K562 (cell line): ENCODE measurements around the gene SUSD3. TPM values are rescaled to one million over a fixed set of nuclear protein-coding genes. Genes with fewer than 3 reads are reported as not detected.
A peak's percentile ranks its signal among the peaks of the same experiment; 100 is the strongest.

ENCODE experiments used
- BMI1 ChIP-seq: fragments of 150-350 bp; IDR thresholded peaks from 2 replicates; pipeline ENCODE4 v1.6.1; 2014; ENCODE audit warnings: low read length
- CSDE1 ChIP-seq, 2 experiments: fragments of 450-650 bp; IDR thresholded peaks; 2 replicates each; pipeline ENCODE4 v1.6.1; 2016; ENCODE audit warnings: mild to moderate bottlenecking in 1 of 2
- DIDO1 ChIP-seq: fragments of 450-650 bp; IDR thresholded peaks from 2 replicates; pipeline ENCODE4 v1.6.1; 2016; ENCODE audit warnings: low read depth, missing biosample characterization, missing genetic modification characterization
- EP300 ChIP-seq: IDR thresholded peaks from 2 replicates; pipeline ENCODE4 v1.6.1; 2012; ENCODE audit warnings: low read length, improper control_type of control experiment
- EZH2 ChIP-seq: IDR thresholded peaks from 2 replicates; pipeline ENCODE4 v1.6.1; 2012; ENCODE audit warnings: low read depth, mild to moderate bottlenecking, inconsistent platforms, low read length, borderline replicate concordance
- FOXA1 ChIP-seq: fragments of 450-650 bp; IDR thresholded peaks from 2 replicates; pipeline ENCODE4 v1.6.1; 2016; ENCODE audit warnings: mild to moderate bottlenecking, borderline replicate concordance
- HIVEP1 ChIP-seq: fragments of 250-450 bp; sonication (Bioruptor Pico); IDR thresholded peaks from 2 replicates; pipeline ENCODE4 v1.4.0; 2020; ENCODE audit warnings: mild to moderate bottlenecking
- HSF4 ChIP-seq: fragments of 250-450 bp; sonication (Bioruptor Pico); IDR thresholded peaks from 2 replicates; pipeline ENCODE4 v2.1.2; 2022; ENCODE audit warnings: mild to moderate bottlenecking, moderate library complexity, borderline replicate concordance
- JUND ChIP-seq, 2 experiments: IDR thresholded peaks; 2 replicates in 1 of 2; 3 replicates in 1 of 2; pipeline ENCODE4 v1.6.1; 2011; ENCODE audit warnings: borderline replicate concordance in 2 of 2, low read depth in 2 of 2, low read length in 2 of 2, improper control_type of control experiment in 1 of 2, missing biosample characterization in 1 of 2, missing genetic modification characterization in 1 of 2, missing genetic modification reagents in 1 of 2
- KAT7 ChIP-seq: sonication (generic); formaldehyde crosslinking; IDR thresholded peaks from 2 replicates; pipeline ENCODE4 v1.8.0; 2022; ENCODE audit warnings: missing genetic modification reagents, mild to moderate bottlenecking, borderline replicate concordance
- MTA3 ChIP-seq: fragments of 450-650 bp; formaldehyde crosslinking; IDR thresholded peaks from 2 replicates; pipeline ENCODE4 v1.6.1; 2017; ENCODE audit warnings: mild to moderate bottlenecking, borderline replicate concordance
- MYNN ChIP-seq, 2 experiments: sonication (generic); formaldehyde crosslinking in 1 of 2; IDR thresholded peaks; 2 replicates each; pipeline versions ENCODE4 v1.5.0 to v1.6.1; 2016 to 2020; ENCODE audit warnings: antibody characterized with exemption in 1 of 2, missing genetic modification reagents in 1 of 2
- NCOA1 ChIP-seq: fragments of 450-650 bp; IDR thresholded peaks from 2 replicates; pipeline ENCODE4 v1.6.1; 2016; ENCODE audit warnings: low read depth
- NFYB ChIP-seq: IDR thresholded peaks from 2 replicates; pipeline ENCODE4 v1.6.1; 2011; ENCODE audit warnings: mild to moderate bottlenecking, moderate library complexity; ENCODE audit not compliant: insufficient read length; ENCODE audit errors: extremely low read depth
- NR1H2 ChIP-seq: sonication (generic); formaldehyde crosslinking; IDR thresholded peaks from 2 replicates; pipeline ENCODE4 v1.4.0; 2020; ENCODE audit warnings: mild to moderate bottlenecking, missing genetic modification reagents
- OTX1 ChIP-seq: fragments of 450-650 bp; formaldehyde crosslinking; IDR thresholded peaks from 2 replicates; pipeline ENCODE4 v1.4.0; 2022; ENCODE audit warnings: mild to moderate bottlenecking
- PHB2 ChIP-seq: fragments of 450-650 bp; IDR thresholded peaks from 2 replicates; pipeline ENCODE4 v1.6.1; 2017; ENCODE audit warnings: low read depth
- RBFOX2 ChIP-seq: fragments of 200-400 bp; formaldehyde crosslinking; IDR thresholded peaks from 2 replicates; pipeline ENCODE4 v1.6.1; 2017; ENCODE audit warnings: low read depth, mild to moderate bottlenecking, low read length, moderate library complexity
- STAT5A ChIP-seq: IDR thresholded peaks from 2 replicates; pipeline ENCODE4 v1.6.1; 2012; ENCODE audit warnings: low read length, inconsistent platforms, borderline replicate concordance
- TAF1 ChIP-seq: IDR thresholded peaks from 2 replicates; pipeline ENCODE4 v1.6.1; 2011; ENCODE audit warnings: mild to moderate bottlenecking, low read length, moderate library complexity; ENCODE audit not compliant: insufficient read depth, control insufficient read depth, severe bottlenecking; ENCODE audit errors: extremely low read depth
- TEAD4 ChIP-seq, 2 experiments: sonication (generic) in 1 of 2; formaldehyde crosslinking in 1 of 2; IDR thresholded peaks; 2 replicates each; pipeline versions ENCODE4 v1.6.1 to v1.8.0; 2012 to 2022; ENCODE audit warnings: borderline replicate concordance in 1 of 2, inconsistent platforms in 1 of 2, low read length in 1 of 2, mild to moderate bottlenecking in 1 of 2, missing genetic modification reagents in 1 of 2
- ZNF165 ChIP-seq: fragments of 250-450 bp; sonication (Bioruptor Pico); IDR thresholded peaks from 2 replicates; pipeline ENCODE4 v1.4.0; 2020; ENCODE audit warnings: borderline replicate concordance
- ZNF311 ChIP-seq: fragments of 250-450 bp; sonication (Bioruptor Pico); IDR thresholded peaks from 2 replicates; pipeline ENCODE4 v1.4.0; 2020; ENCODE audit warnings: mild to moderate bottlenecking, moderate library complexity
- ZNF431 ChIP-seq: sonication (generic); formaldehyde crosslinking; IDR thresholded peaks from 2 replicates; pipeline ENCODE4 v1.8.0; 2022; ENCODE audit warnings: mild to moderate bottlenecking, missing genetic modification reagents
- ZNF561 ChIP-seq: fragments of 450-650 bp; formaldehyde crosslinking; conservative IDR thresholded peaks from 2 replicates; pipeline ENCODE4 v1.4.0; 2020; ENCODE audit warnings: mild to moderate bottlenecking, moderate library complexity
- ZNF586 ChIP-seq: fragments of 450-650 bp; formaldehyde crosslinking; conservative IDR thresholded peaks from 2 replicates; pipeline ENCODE4 v1.4.0; 2020; ENCODE audit warnings: mild to moderate bottlenecking, moderate library complexity
- ZNF764 ChIP-seq: fragments of 250-450 bp; sonication (Bioruptor Pico); IDR thresholded peaks from 2 replicates; pipeline ENCODE4 v1.4.0; 2020; ENCODE audit warnings: low read depth, mild to moderate bottlenecking, moderate library complexity
- polyA plus RNA-seq, 8 experiments: library from polyadenylated mRNA; depleted of rRNA in 4 of 8; stranded (reverse) in 5 of 8; unstranded in 3 of 8; fragments of >200 nt; fragmentation: Nextera tagmentation in 2 of 8; fragmentation: Illumina TruSeq in 1 of 8; extraction: Ambion mirVana in 2 of 8; extraction: Trizol in 1 of 8; gene quantifications; 2 replicates each; pipeline versions ENCODE4 v1.2.1 to v1.2.3, GENCODE V29; 2011 to 2014; ENCODE audit warnings: inconsistent platforms in 1 of 8, missing spikeins in 1 of 8
- total RNA-seq, 7 experiments: library from RNA; depleted of rRNA in 6 of 7; stranded (reverse); fragments of >200 nt in 6 of 7; fragmentation: Illumina TruSeq in 2 of 7; extraction: Trizol in 2 of 7; gene quantifications; 2 replicates each; pipeline versions ENCODE4 v1.2.1 to v1.2.3, GENCODE V29; 2011 to 2021; ENCODE audit warnings: low replicate concordance in 1 of 7
- TF ChIP-seq, protein P1 (sequence below): sonication (generic); formaldehyde crosslinking; IDR thresholded peaks from 2 replicates; pipeline ENCODE4 v1.8.0; 2023; ENCODE audit warnings: mild to moderate bottlenecking, missing genetic modification reagents
- TF ChIP-seq, protein P2 (sequence below): IDR thresholded peaks from 2 replicates; pipeline ENCODE4 v1.6.1; 2012; ENCODE audit warnings: low read depth, low read length, improper control_type of control experiment, borderline replicate concordance

The SUSD3 gene
- total and polyA plus RNA-seq, 9 of the 15 experiments (the other 6 are each of a cell fraction or from before 2014, with no cell fraction given) = 1.3 to 21.7 (median 11.4) TPM

DNA sequence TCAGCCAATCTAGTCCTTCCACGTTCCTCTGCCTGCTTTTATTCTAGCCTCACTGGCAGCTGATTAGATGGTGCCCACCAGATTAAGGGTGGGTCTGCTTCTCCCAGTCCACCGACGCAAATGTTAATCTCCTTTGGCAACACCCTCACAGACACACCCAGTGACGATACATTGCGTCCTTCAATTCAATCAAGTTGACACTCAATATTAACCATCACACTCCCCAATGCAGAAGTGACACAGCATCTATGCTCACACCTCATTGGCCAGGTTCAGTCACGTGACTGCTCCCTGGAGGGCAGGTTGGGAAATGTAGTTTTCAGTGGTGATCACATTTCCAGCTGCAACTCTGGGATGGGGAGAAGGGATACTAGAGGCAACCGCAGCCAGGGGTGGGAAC is 13.0 kb downstream of the SUSD3 start (continued):
- TF ChIP-seq NR1H2 (CRISPR knock-in tag) = no peak
- TF ChIP-seq FOXA1 = no peak
- no peak for TF ChIP-seq EP300
- TF ChIP-seq TAF1 = no peak
- no peak for TF ChIP-seq HSF4 (CRISPR knock-in tag)
- TF ChIP-seq ZNF586 (CRISPR knock-in tag) = no peak
- TF ChIP-seq, protein P1, sequence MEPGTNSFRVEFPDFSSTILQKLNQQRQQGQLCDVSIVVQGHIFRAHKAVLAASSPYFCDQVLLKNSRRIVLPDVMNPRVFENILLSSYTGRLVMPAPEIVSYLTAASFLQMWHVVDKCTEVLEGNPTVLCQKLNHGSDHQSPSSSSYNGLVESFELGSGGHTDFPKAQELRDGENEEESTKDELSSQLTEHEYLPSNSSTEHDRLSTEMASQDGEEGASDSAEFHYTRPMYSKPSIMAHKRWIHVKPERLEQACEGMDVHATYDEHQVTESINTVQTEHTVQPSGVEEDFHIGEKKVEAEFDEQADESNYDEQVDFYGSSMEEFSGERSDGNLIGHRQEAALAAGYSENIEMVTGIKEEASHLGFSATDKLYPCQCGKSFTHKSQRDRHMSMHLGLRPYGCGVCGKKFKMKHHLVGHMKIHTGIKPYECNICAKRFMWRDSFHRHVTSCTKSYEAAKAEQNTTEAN (CRISPR knock-in tag) = no peak
- TF ChIP-seq MYNN (IDR thresholded peaks at IDR 0.05) = no peak
- TF ChIP-seq MYNN (CRISPR knock-in tag; IDR thresholded peaks at IDR 0.05) = no peak
- TF ChIP-seq CSDE1 (IDR thresholded peaks at IDR 0.05) = no peak
- no peak for TF ChIP-seq KAT7 (CRISPR knock-in tag)
- 0 out of 2 replicates have a peak, but pooled peaks have one; percentile 8 for TF ChIP-seq JUND (IDR thresholded peaks at IDR 0.05; ENCODE audit: borderline replicate concordance, low read depth, low read length)
- TF ChIP-seq JUND (tag; IDR thresholded peaks at IDR 0.05; ENCODE audit: borderline replicate concordance, low read depth, low read length) = no peak; the same call in 2 of the 3 replicates
- TF ChIP-seq NCOA1 = no peak
- TF ChIP-seq ZNF431 (CRISPR knock-in tag) = no peak
- TF ChIP-seq DIDO1 = no peak
- no peak for TF ChIP-seq BMI1
- no peak for TF ChIP-seq HIVEP1 (CRISPR knock-in tag)
- TF ChIP-seq, protein P2, sequence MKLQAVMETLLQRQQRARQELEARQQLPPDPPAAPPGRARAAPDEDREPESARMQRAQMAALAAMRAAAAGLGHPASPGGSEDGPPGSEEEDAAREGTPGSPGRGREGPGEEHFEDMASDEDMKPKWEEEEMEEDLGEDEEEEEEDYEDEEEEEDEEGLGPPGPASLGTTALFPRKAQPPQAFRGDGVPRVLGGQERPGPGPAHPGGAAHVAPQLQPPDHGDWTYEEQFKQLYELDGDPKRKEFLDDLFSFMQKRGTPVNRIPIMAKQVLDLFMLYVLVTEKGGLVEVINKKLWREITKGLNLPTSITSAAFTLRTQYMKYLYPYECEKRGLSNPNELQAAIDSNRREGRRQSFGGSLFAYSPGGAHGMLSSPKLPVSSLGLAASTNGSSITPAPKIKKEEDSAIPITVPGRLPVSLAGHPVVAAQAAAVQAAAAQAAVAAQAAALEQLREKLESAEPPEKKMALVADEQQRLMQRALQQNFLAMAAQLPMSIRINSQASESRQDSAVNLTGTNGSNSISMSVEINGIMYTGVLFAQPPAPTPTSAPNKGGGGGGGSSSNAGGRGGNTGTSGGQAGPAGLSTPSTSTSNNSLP = no peak; the same call in 1 of the 2 replicates
- no peak for TF ChIP-seq ZNF165 (CRISPR knock-in tag)
- no peak for TF ChIP-seq RBFOX2
- TF ChIP-seq ZNF561 = no peak
- 0 out of 2 replicates have a peak, but pooled peaks have one; percentile 2 for TF ChIP-seq OTX1
- TF ChIP-seq EZH2 = no peak
- no peak for TF ChIP-seq STAT5A
- TF ChIP-seq MTA3 = no peak
- TF ChIP-seq PHB2 = no peak
- TF ChIP-seq ZNF311 = no peak
- TF ChIP-seq TEAD4 (IDR thresholded peaks at IDR 0.05; ENCODE audit: low read length) = no peak
- TF ChIP-seq TEAD4 (CRISPR knock-in tag; IDR thresholded peaks at IDR 0.05; ENCODE audit: borderline replicate concordance) = no peak
- no peak for TF ChIP-seq ZNF764
- TF ChIP-seq NFYB = peak; percentile 60
